ENCODE data around the gene TRIP12. TPM values are rescaled to one million over a fixed set of nuclear protein-coding genes. Genes with fewer than 3 reads are reported as not detected.

The TRIP12 gene
- total and polyA plus RNA-seq, 2 donors (not counting 3 experiments of a cell fraction or from before 2014, with no cell fraction given), result 53.8 to 278 TPM

- CTCF ChIA-PET, result interaction anchor here (1.7 kb wide), 1 partner anchor 129 kb away, joined by 9 read pairs; no protein-coding TSS in a partner anchor
- no peaks in the 10 kb centered on the region for H4K20me1 ChIP-seq (replicated peaks; ENCODE audit: control insufficient read depth, extremely low read depth, insufficient read depth, low read length)
These were observed 8.8 kb upstream of the TRIP12 start for GRCh38 chr2:229930656-229931055.

GRCh38 chr2:229927817-229928321 lies 6.1 kb upstream of the TRIP12 start:
- FAIRE-seq, result no peak
- no peaks in the 10 kb centered on the region for H4K20me1 ChIP-seq (replicated peaks; ENCODE audit: control insufficient read depth, extremely low read depth, insufficient read depth, low read length)
- no peak overlapping the region for H3K4me2 ChIP-seq (ENCODE audit: insufficient read depth, low read length)
- CTCF ChIA-PET, result interaction anchor here (1.1 to 1.7 kb wide), 7 partner anchors 17 to 232 kb away, joined by 3 to 6 read pairs (median 3); no protein-coding TSS in a partner anchor
- H3K27ac ChIP-seq (ENCODE audit: insufficient read depth, low read depth, low read length), result no peak overlapping the region
- intact Hi-C loops (cut with micrococcal nuclease), result no loop called here
- dilution Hi-C loops (cut with MboI; ENCODE audit: extremely low pct_ligation_motif_present, low sequenced_read_pairs), result no loop called here
- H3K9ac ChIP-seq (replicated peaks; ENCODE audit: extremely low read depth, insufficient read depth, low read length), result no peak overlapping the region
- no peak overlapping the region for H2AFZ ChIP-seq (ENCODE audit: low read depth, low read length)
- H3K9me1 ChIP-seq (replicated peaks; ENCODE audit: control insufficient read depth, extremely low read depth, insufficient read depth, low read length), result no peaks in the 10 kb centered on the region
- H3K27me3 ChIP-seq (ENCODE audit: control insufficient read depth in 2 of 2, insufficient read depth in 2 of 2, low read length in 2 of 2), result no peaks in the 10 kb centered on the region
- H3K36me3 ChIP-seq (ENCODE audit: control insufficient read depth in 2 of 2, extremely low read depth in 1 of 2, insufficient read depth in 2 of 2, low read length in 2 of 2), result no peaks in the 10 kb centered on the region
- peaks cover 2% of the 10 kb centered on the region for H3K79me2 ChIP-seq (ENCODE audit: control insufficient read depth, insufficient read depth, low read length)
- no peak for TF ChIP-seq GATA2 (IDR thresholded peaks at IDR 0.05; ENCODE audit: insufficient read depth, insufficient read length, low read depth, low read length)
- no peak for TF ChIP-seq JUN (IDR thresholded peaks at IDR 0.05; ENCODE audit: borderline replicate concordance, insufficient read depth, insufficient read length, low read depth)
- TF ChIP-seq POLR2A (IDR thresholded peaks at IDR 0.05; ENCODE audit: low read depth, low read length), result no peak
- TF ChIP-seq FOS (IDR thresholded peaks at IDR 0.05; ENCODE audit: borderline replicate concordance, insufficient read depth, low read length), result no peak
- TF ChIP-seq EZH2 (IDR thresholded peaks at IDR 0.05; ENCODE audit: borderline replicate concordance, low read depth, low read length, severe bottlenecking), result no peak
- TF ChIP-seq MAX (IDR thresholded peaks at IDR 0.05; ENCODE audit: insufficient read depth, insufficient read length), result no peak
- no peak for TF ChIP-seq CTCF (IDR thresholded peaks at IDR 0.05; ENCODE audit: extremely low read depth in 1 of 2, insufficient read depth in 1 of 2, low read depth in 1 of 2, low read length in 2 of 2)
- TF ChIP-seq POLR2AphosphoS5 (IDR thresholded peaks at IDR 0.05; ENCODE audit: insufficient read depth, low read depth, low read length), result no peak
- TF ChIP-seq MYC (IDR thresholded peaks at IDR 0.05; ENCODE audit: low read depth, low read length), result no peak
- BruUV-seq (replicated peaks), result no TSS peak
- H3K4me1 ChIP-seq (ENCODE audit: control insufficient read depth, extremely low read depth, insufficient read depth, low read length), result peaks cover 15% of the 10 kb centered on the region
- POLR2A ChIA-PET, result no interaction called here
- peak; percentile 51 for DNase-seq (ENCODE audit: low read depth, low spot score)
- no peak overlapping the region for H3K4me3 ChIP-seq (replicated peaks in 1 of 3; ENCODE audit: insufficient read depth in 1 of 3, low read depth in 1 of 3, low read length in 3 of 3)
- H3K9me3 ChIP-seq (replicated peaks; ENCODE audit: control insufficient read depth, insufficient read depth, low read length), result no peaks in the 10 kb centered on the region

More at GRCh38 chr2:229930656-229931055, 8.8 kb upstream of the TRIP12 start:
- Histone ChIP-seq H3K27ac (ENCODE audit: insufficient read depth, low read depth, low read length) (no peak overlapping the region), H3K36me3 (ENCODE audit: control insufficient read depth in 2 of 2, extremely low read depth in 1 of 2, insufficient read depth in 2 of 2, low read length in 2 of 2) (no peaks in the 10 kb centered on the region), H3K9ac (replicated peaks; ENCODE audit: extremely low read depth, insufficient read depth, low read length) (no peak overlapping the region), H3K4me1 (ENCODE audit: control insufficient read depth, extremely low read depth, insufficient read depth, low read length) (peaks cover 13% of the 10 kb centered on the region), H3K4me3 (replicated peaks in 1 of 3; ENCODE audit: insufficient read depth in 1 of 3, low read depth in 1 of 3, low read length in 3 of 3) (no peak overlapping the region), H3K27me3 (ENCODE audit: control insufficient read depth in 2 of 2, insufficient read depth in 2 of 2, low read length in 2 of 2) (no peaks in the 10 kb centered on the region), H3K79me2 (ENCODE audit: control insufficient read depth, insufficient read depth, low read length) (no peaks in the 10 kb centered on the region), H2AFZ (ENCODE audit: low read depth, low read length) (no peak overlapping the region), H3K9me3 (replicated peaks; ENCODE audit: control insufficient read depth, insufficient read depth, low read length) (no peaks in the 10 kb centered on the region), H3K9me1 (replicated peaks; ENCODE audit: control insufficient read depth, extremely low read depth, insufficient read depth, low read length) (no peaks in the 10 kb centered on the region), H3K4me2 (ENCODE audit: insufficient read depth, low read length) (no peak overlapping the region)
- intact Hi-C loops (cut with micrococcal nuclease) (no loop called here), dilution Hi-C loops (cut with MboI; ENCODE audit: extremely low pct_ligation_motif_present, low sequenced_read_pairs) (no loop called here)
- no TSS peak for BruUV-seq (replicated peaks)
- POLR2A ChIA-PET, result no interaction called here
- DNase-seq (ENCODE audit: low read depth, low spot score), result no peak
- TF ChIP-seq GATA2 (IDR thresholded peaks at IDR 0.05; ENCODE audit: insufficient read depth, insufficient read length, low read depth, low read length), result no peak
- no peak for TF ChIP-seq FOS (IDR thresholded peaks at IDR 0.05; ENCODE audit: borderline replicate concordance, insufficient read depth, low read length)
- FAIRE-seq, result no peak
